Type B pancreatic cell (in vitro differentiated cells): Measurements from ENCODE around the gene DPP6. TPM values are rescaled to one million over a fixed set of nuclear protein-coding genes. Genes with fewer than 3 reads are reported as not detected.
"Not testable (repeated sequence)": the region's sequence is repeated elsewhere in the genome, so short reads cannot be mapped to it uniquely, and the experiment has no call there.

Experiments
- DNase-seq: peaks from one replicate; pipeline ENCODE4 v3.0.0; 2021; ENCODE audit warnings: mixed read lengths; ENCODE audit not compliant: unreplicated experiment; ENCODE audit errors: extremely low spot score
- H3K27ac Mint-ChIP-seq: 2 replicates; pipeline ENCODE4 v1.8.0; 2021; ENCODE audit warnings: mild to moderate bottlenecking, mixed read lengths
- H3K27me3 Mint-ChIP-seq: 2 replicates; pipeline ENCODE4 v1.8.0; 2021; ENCODE audit warnings: mixed read lengths
- H3K36me3 Mint-ChIP-seq: 2 replicates; pipeline ENCODE4 v1.8.0; 2021; ENCODE audit warnings: mixed read lengths
- H3K4me1 Mint-ChIP-seq: one replicate; pipeline ENCODE4 v1.8.0; 2021; ENCODE audit warnings: mixed read lengths; ENCODE audit not compliant: unreplicated experiment
- H3K4me3 Mint-ChIP-seq: 2 replicates; pipeline ENCODE4 v1.8.0; 2021; ENCODE audit warnings: mild to moderate bottlenecking, mixed read lengths
- H3K9me3 Mint-ChIP-seq: 2 replicates; pipeline ENCODE4 v1.8.0; 2021; ENCODE audit warnings: mixed read lengths
- total RNA-seq: library from RNA; stranded (reverse); gene quantifications from 2 replicates; pipeline ENCODE4 v1.2.1, GENCODE V29; 2021; ENCODE audit warnings: low replicate concordance

Gene DPP6
- total RNA-seq, 1 donor from 2014 or later, result 4.1 TPM

- not testable (repeated sequence) for H3K27ac Mint-ChIP-seq, H3K4me1 Mint-ChIP-seq, DNase-seq, H3K36me3 Mint-ChIP-seq, H3K4me3 Mint-ChIP-seq, H3K9me3 Mint-ChIP-seq, H3K27me3 Mint-ChIP-seq
These were observed 52.9 kb downstream of the DPP6 start for GRCh38 chr7:154105063-154105462.

DNA sequence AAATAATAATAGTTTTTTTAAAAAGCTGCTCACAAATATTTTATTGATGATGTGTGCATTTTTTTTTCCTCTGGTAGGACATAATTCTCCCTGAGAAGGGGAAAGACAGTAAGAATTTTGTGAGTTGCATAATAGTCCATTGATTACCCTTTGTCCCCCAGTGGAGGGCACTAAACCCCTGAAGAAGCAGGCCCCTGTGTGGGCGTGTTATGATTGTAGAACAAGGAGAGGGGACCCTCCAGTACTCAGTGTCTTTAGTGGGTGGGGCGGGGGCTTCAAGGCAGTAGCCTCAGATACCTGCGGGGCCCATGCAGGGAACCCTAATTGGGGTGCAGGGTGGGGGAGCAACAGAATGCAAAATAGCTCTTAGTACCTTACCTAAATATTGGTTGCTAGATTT lies 57.4 kb downstream of the DPP6 start:
- DNase-seq, H3K9me3 Mint-ChIP-seq, H3K4me3 Mint-ChIP-seq, H3K36me3 Mint-ChIP-seq, H3K4me1 Mint-ChIP-seq, H3K27me3 Mint-ChIP-seq, H3K27ac Mint-ChIP-seq: not testable (repeated sequence)

DNA sequence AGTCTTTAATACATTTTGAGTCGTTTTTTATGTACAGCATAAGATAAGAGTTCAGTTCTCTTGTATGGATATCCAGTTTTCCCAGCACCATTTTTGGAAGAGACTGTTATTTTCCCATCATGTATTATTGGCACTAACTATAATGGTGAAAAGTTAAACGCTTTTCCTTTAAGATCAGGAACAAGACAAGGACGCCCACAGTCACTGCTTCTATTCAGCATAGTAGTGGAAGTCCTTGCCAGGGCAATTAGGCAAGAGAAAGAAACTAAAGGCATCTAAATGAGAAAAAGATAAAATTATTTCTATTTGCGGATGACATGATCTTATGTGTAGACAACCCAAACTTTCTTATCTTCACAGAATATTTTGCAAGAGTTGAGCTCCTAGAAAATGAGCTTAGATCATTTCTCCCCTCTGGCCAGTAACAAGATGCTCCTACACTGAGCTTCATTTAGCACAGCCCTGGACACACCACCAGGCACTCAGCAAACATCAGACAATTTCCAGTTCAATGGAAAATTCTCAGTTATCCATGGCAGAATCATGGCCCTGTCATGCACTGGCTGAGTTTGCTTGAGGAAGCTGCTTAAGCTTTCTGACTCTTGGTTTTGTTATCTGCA lies 61.6 kb downstream of the DPP6 start:
- H3K36me3 Mint-ChIP-seq, H3K9me3 Mint-ChIP-seq, H3K4me3 Mint-ChIP-seq, DNase-seq, H3K4me1 Mint-ChIP-seq, H3K27ac Mint-ChIP-seq, H3K27me3 Mint-ChIP-seq: not testable (repeated sequence)

DNA sequence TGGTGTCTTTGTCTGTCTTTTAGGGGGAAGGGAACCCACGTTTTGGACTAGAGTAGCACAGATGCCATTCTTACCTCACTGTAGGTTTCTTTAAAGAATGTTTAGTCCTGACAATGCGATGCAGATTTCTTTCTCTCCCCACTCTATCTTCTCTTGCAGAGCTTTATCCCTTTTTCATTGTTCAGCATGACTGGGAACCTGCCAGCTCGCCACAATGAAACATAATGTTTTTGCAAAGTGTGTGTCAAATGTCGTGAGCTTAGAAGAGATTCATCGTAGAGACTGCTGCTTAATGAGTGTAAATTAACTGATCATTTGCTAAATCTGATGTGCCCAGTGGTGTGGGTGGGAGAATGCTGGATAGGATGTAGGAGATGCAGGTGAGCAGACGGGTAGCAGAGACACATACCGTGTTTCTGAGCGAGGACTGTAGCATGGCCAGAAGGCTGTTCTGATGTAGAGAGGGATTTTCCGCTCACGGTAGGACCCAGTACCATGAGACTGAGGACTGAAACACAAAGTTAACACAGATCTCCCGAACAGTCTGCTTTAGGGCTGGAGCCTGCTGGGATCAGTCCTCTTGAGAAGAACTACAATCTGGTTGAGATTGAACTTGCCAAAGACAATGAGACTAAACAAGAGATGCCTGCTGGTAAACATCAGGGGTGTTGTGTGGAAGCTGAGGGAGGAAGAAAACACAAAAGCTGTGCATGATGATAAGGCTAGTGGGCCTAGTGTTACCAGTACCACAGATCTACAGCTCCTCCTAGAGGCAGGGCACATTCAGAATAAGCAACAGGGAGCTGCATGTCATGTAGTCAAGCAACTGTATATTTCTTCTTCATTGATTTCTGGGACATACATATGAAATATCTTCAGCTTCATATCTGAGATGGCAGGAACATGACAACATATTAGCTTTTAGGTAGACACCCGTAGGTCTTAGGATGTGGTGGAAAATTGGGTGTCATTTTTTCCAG lies 65.5 kb downstream of the DPP6 start:
- H3K4me3 Mint-ChIP-seq, H3K36me3 Mint-ChIP-seq, H3K27ac Mint-ChIP-seq, H3K9me3 Mint-ChIP-seq, H3K27me3 Mint-ChIP-seq, DNase-seq, H3K4me1 Mint-ChIP-seq: not testable (repeated sequence)

- H3K36me3 Mint-ChIP-seq, H3K27ac Mint-ChIP-seq, H3K4me1 Mint-ChIP-seq, H3K9me3 Mint-ChIP-seq, H3K27me3 Mint-ChIP-seq, DNase-seq, H3K4me3 Mint-ChIP-seq: not testable (repeated sequence)
These were observed 68.6 kb downstream of the DPP6 start for GRCh38 chr7:154120825-154121224.

DNA sequence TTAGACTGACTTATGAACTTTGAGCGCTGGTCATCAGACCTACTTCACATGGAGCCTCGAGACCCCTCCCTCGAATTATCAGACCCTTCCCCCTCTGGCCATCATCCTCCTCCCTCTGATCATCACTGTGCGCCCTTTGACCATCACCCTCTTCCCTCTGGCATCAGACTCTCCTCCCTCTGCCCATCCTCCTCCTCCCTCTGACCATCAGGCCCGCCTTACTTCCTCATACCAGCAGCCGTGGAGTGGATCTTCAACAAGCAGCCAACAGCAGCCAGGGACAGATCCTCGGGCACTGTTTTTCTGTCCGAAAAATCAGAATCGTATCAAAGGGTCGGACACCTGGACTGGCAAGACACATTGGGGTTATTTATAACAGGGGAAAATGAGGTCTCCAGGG lies 70.5 kb downstream of the DPP6 start:
- H3K36me3 Mint-ChIP-seq, H3K4me3 Mint-ChIP-seq, H3K27ac Mint-ChIP-seq, H3K9me3 Mint-ChIP-seq, H3K4me1 Mint-ChIP-seq, H3K27me3 Mint-ChIP-seq, DNase-seq: not testable (repeated sequence)

DNA sequence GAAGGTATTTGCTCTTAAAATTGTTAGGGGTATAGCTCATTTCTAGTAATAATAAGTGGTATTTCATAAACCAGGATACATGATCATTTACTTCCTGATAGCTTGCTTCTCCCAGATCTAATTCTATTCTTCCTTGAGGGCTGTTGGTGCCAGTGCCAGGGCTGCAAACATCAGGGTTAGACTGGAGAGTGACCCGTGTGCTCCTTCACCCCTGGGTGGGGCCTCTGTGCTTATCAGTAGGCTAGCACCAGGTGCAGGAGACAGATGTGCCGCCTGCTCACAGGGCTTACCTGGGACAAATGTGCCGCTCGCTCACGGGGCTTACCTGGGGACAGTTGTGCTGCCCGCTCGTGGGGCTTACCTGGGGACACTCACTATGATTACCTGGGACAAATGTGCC lies 71.2 kb downstream of the DPP6 start:
- not testable (repeated sequence) for H3K9me3 Mint-ChIP-seq, H3K27ac Mint-ChIP-seq, H3K36me3 Mint-ChIP-seq, H3K4me3 Mint-ChIP-seq, H3K27me3 Mint-ChIP-seq, H3K4me1 Mint-ChIP-seq, DNase-seq

- not testable (repeated sequence) for H3K36me3 Mint-ChIP-seq
These were observed 76.9 kb downstream of the DPP6 start for GRCh38 chr7:154129142-154129541.

GRCh38 chr7:154132617-154133016 lies 80.4 kb downstream of the DPP6 start:
- not testable (repeated sequence) for H3K27me3 Mint-ChIP-seq, H3K9me3 Mint-ChIP-seq, H3K27ac Mint-ChIP-seq, H3K4me3 Mint-ChIP-seq, H3K4me1 Mint-ChIP-seq, H3K36me3 Mint-ChIP-seq, DNase-seq

More at GRCh38 chr7:154129142-154129541, 76.9 kb downstream of the DPP6 start:
- not testable (repeated sequence) for H3K4me3 Mint-ChIP-seq, H3K27me3 Mint-ChIP-seq, H3K27ac Mint-ChIP-seq, DNase-seq, H3K4me1 Mint-ChIP-seq, H3K9me3 Mint-ChIP-seq

DNA sequence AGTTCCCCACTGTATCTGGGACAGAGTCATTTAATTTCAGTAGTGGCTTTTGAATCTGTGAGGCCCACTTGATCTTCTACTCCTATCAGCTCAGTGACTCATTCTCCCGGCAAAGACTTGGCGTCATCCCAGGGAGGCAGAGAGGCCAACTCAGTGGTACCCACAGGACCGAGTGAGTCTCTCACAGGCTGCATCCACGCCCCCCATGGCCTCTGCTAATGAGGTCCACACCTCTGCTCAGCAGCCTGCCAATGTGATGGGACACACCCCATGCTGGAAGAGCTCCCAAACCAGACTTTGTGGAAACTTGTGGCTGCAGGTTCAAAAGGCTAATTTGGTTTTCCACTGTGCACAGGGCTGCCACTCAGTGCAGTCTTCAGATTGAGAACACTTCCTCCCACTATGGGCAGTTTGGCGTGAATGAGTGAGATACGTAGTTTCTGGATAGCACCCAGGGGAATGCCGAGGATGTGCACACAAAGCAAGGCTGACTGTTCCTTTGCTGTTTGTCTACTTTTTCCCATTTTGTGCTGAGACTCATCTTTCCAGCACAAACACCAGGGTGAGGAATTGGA lies 81.6 kb downstream of the DPP6 start:
- not testable (repeated sequence) for DNase-seq, H3K27me3 Mint-ChIP-seq, H3K36me3 Mint-ChIP-seq, H3K9me3 Mint-ChIP-seq, H3K27ac Mint-ChIP-seq, H3K4me3 Mint-ChIP-seq, H3K4me1 Mint-ChIP-seq

- H3K27me3 Mint-ChIP-seq, H3K36me3 Mint-ChIP-seq, DNase-seq, H3K4me3 Mint-ChIP-seq, H3K9me3 Mint-ChIP-seq, H3K27ac Mint-ChIP-seq, H3K4me1 Mint-ChIP-seq: not testable (repeated sequence)
These were observed 82.5 kb downstream of the DPP6 start for GRCh38 chr7:154134698-154135097.

GRCh38 chr7:154135646-154136045 lies 83.4 kb downstream of the DPP6 start:
- not testable (repeated sequence) for H3K27ac Mint-ChIP-seq, H3K36me3 Mint-ChIP-seq, H3K9me3 Mint-ChIP-seq

GRCh38 chr7:154145922-154146706 lies 93.9 kb downstream of the DPP6 start:
- H3K4me1 Mint-ChIP-seq, DNase-seq, H3K4me3 Mint-ChIP-seq, H3K9me3 Mint-ChIP-seq, H3K27me3 Mint-ChIP-seq, H3K27ac Mint-ChIP-seq, H3K36me3 Mint-ChIP-seq: not testable (repeated sequence)

More at GRCh38 chr7:154135646-154136045, 83.4 kb downstream of the DPP6 start:
- not testable (repeated sequence) for H3K4me3 Mint-ChIP-seq, H3K27me3 Mint-ChIP-seq, DNase-seq, H3K4me1 Mint-ChIP-seq
